GM21529 (cell line): Measurements from ENCODE around the gene MTHFD1L.
"Not testable (repeated sequence)": the region's sequence is repeated elsewhere in the genome, so short reads cannot be mapped to it uniquely, and the experiment has no call there.

Experiments used
- ATAC-seq: cut with Tn5 transposase; IDR thresholded peaks from one replicate; pipeline ENCODE4 v1.9.1; 2021; ENCODE audit not compliant: unreplicated experiment

MTHFD1L gene

DNA sequence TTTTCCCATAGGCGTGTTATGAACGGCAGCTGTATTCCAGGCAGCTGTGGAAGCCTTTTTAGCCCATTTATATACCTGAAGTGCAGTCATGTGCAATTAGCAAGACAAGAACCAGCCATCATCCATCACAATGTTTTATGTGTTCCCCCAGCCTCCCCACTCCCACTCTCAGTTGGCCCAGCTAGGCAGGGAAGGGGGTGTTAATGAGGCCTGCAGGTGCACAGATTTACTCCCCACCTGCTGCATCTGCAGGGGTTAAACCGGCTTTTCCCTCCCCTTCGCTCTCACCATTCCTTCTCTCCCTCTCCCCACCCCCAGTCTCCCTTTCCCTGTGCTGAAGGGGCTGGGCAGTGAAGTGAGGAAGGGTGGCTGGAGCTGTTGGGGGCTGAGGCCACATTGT is 224.5 kb downstream of the MTHFD1L start:
- no peak for ATAC-seq

GRCh38 chr6:151091571-151091970 is 226.1 kb downstream of the MTHFD1L start:
- no peak for ATAC-seq

DNA sequence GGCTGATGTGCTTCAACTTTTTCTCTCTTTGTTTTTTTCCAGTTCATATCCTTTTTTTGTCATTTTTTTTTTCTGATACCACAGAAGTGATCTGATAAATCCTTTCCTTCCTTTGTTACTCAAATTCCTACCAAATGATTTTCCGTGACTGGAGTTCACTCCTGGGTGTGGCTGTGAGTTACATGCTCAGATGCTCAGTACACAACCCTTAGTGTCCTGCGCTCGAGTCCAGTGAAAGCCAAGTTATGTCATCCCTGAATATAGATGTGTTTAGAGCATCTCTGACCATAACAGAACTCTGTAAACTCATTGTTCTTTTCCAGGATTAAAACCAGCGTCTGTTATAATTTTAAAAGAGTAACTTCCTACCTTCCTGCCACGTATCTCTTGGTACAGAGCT is 227.1 kb downstream of the MTHFD1L start:
- no peak for ATAC-seq

GRCh38 chr6:151093706-151094105 is 228.2 kb downstream of the MTHFD1L start:
- ATAC-seq: no peak

DNA sequence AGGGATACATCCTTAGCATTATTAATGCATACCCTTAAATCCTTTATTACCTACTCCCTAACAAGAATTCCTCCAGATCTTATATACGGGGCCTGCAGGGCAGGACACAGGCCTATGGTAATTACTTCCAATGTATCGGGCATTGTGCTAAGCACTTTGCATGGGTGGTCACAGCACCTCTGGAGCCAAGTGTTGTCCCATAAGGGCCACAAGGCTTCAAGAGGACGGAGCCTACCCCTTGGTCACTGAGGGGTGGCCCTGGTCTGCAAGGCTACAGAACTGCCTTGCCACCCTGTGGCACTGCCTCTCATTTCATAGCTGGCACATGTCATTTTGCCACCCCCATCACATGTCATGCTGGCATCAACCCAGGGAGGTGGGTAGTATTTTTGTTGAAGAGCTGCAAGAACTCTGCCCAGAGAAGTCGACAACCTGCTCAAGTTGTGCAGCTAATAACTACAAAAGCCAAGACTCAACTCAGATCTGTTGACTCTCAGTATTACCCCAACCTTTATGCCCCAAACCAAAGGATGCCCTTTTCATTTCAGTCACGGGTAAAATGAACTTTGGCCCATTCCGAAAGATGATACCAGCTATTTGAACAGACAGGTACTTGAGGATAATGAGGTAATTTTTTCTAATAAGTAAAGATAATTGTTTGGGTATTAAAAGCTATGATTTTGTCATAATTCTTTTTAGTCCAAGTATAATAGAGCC is 230.2 kb downstream of the MTHFD1L start:
- ATAC-seq: no peak

GRCh38 chr6:151096255-151096612 is 230.7 kb downstream of the MTHFD1L start:
- ATAC-seq: no peak

DNA sequence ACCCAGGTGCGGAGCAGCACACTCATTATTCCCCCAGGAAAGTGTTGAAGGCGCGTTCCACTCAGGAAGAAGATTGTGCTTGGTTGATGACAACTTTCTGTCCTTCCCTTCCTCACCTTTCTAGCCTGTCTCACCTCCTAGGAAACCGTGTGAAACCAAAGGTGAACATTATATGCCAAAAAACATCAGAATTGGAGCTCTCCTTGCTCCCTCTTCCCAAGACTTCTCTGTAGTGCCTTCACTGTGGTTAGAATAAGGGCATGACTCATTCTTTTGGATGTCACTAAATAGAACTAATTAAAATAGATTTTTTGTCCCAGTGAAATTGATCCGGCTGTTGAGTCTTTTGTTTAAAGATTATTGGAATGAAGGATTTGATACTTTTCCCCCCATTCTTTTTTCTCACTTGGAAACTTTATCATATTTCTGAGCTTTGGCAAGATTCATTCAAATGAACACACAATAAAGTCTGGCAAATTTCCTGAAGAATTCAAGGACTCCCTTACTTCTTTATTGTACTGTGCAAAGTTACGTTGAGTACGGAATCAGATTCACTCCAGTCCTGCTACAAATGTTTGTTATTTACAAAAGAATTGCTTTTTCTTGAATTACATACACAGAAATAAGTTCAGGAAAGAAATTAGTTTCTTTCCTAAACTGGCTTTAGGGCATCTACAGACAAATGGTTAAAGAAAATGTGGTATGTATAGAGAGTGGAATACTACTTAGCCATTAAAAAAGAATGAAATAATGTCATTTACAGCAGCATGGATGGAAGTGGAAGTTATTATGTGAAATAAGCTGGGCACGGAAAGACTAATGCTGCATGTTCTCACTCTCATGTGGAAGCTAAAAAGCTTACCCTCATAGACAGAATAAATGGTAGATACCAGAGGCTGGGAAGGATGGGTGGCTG is 231.4 kb downstream of the MTHFD1L start:
- ATAC-seq: no peak

GRCh38 chr6:151098166-151098565 is 232.7 kb downstream of the MTHFD1L start:
- ATAC-seq: no peak

DNA sequence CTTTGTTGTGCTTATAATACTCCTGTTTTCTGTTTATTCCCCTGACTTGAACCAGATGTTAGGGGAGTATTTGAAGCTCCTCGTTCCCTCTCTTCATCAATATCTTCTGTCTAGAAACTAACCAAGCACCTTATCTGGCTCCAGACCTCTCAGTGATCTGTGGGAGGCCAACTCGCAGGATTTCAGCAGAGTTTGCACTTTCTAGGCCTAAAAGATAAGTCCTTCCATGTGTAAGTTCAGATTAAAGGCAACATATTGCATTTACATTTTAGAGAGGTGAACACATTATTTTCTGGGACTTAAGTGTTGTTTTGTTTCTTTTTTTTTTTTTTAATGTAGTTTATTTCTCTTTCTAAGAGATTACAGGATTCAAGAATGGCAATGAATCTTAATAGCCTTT is 234.8 kb downstream of the MTHFD1L start:
- ATAC-seq: no peak

GRCh38 chr6:151101161-151101815 is 235.8 kb downstream of the MTHFD1L start:
- ATAC-seq: no peak

GRCh38 chr6:151101816-151102694 is 236.6 kb downstream of the MTHFD1L start:
- no peak for ATAC-seq

DNA sequence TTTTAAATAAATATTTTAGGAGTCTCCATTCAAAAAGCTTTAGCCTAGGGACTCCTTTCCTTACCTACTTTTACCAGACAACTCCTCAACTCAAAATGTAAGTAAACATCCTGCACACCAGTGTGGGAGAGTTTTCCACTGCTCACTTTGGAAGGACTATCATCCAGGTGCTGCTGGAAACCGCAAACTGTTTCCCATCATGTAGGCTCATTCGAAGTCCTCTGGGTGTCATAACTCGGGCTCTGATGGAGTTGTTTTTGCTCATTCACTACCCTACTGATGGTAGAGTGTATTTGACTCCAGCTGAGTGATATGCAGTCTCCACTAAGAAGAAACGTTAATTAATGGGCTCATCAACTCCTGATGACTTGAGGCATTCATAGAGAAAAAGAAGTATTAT is 237.8 kb downstream of the MTHFD1L start:
- no peak for ATAC-seq

DNA sequence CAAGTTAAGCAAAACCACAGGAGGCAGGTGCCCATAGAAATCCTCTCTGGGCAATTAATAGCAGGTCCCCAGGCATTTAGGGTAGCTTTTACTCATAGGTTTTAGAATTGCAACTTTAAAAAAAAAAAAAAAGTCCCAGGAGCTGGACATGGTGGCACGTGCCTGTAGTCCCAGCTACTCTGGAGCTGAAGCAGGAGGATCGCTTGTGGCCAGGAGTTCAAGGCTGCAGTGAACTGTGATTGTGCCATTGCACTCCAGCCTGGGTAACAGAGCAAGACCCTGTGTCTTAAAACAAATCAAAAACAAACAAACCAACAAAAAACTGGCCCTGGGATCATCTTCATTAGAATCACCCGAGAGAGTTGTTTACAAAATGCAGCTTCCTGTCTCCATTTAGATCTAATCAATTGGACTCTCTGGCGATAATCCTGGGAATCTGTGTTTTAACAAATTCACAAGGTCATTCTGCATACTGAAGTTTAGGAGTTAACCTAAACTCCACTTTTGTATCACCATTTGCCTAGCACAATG is 242.5 kb downstream of the MTHFD1L start:
- ATAC-seq: no peak

- ATAC-seq: no peak
Measured at GRCh38 chr6:151108548-151108947, 243.0 kb downstream of the MTHFD1L start.

GRCh38 chr6:151109361-151109760 is 243.9 kb downstream of the MTHFD1L start:
- ATAC-seq: no peak

DNA sequence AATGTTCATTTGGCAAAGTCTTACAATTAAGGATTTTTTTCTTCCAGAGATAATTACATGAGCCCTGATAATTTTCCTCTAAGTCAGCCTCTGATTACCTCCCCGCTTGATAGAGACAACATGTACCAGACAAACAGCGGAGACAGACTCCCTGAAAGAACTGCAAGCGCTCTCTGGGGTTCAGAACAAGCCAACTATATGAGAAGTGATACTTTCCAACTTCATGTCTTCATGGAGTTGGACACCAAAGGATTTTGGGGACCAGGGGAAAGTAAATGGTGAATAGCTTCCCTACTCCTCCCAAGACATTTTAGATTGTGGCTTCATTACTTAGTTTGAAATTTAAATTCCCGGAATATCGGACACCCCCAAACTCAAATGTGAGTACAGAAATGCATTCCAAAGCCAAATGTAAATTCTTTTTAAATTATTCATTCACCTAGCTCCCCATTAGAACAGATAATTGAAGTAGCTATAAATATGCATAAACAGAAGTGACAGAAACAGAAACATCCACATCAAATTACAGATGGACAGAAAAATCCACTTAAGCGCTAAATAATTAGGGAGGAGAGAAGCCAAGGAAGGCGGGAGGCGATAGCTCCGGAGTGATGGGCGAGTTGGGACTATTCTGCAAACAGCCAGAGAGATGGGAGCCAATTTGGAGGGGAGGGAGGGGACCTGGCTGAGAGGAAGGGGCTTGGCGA is 244.5 kb downstream of the MTHFD1L start:
- ATAC-seq: no peak

- ATAC-seq: no peak
Measured at GRCh38 chr6:151110576-151110905, 245.0 kb downstream of the MTHFD1L start.

DNA sequence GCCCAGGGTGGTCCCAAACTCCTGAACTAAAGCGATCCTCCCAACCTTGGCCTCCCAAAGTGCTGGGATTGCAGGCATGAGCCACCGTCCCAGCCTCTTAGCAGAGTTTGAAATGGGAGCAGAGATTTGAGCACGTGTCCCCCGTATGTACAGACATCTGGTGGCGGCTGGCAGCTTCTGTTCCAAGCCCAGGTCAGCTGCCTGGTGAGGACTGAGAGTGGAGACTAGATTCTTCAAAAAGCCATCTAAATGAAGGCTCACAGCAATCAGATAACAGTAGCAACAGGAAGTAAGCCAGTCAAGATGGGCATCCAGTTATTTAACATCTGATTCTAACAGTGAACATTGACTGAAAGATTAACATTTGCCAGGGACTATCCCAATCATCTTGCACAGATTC is 246.2 kb downstream of the MTHFD1L start:
- ATAC-seq: no peak

- no peak for ATAC-seq
Measured at GRCh38 chr6:151112130-151112529, 246.6 kb downstream of the MTHFD1L start.

DNA sequence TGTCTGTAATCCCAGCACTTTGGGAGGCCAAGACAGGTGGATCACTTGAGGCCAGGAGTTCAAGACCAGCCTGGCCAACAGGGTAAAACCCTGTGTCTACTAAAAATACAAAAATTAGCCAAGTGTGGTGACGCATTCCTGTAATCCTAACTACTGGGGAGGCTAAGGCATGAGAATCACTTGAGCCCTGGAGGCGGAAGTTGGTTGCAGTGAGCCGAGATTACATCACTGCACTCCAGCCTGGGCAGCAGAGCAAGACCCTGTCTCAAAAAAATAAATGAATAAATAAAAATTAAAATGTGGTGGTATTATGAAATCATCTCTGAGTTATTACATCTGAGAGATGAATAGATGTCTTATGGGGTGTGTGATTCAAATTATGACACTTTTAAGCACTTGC is 247.4 kb downstream of the MTHFD1L start:
- not testable (repeated sequence) for ATAC-seq
